H9 (cell line): ENCODE measurements around the gene DOCK10. TPM values are rescaled to one million over a fixed set of nuclear protein-coding genes. Genes with fewer than 3 reads are reported as not detected.

ENCODE experiments used
- DNase-seq: peaks from one replicate; pipeline ENCODE4 v3.0.0-alpha.2; 2017
- H2AFZ ChIP-seq: one replicate; pipeline ENCODE4 v1.6.1; 2013; ENCODE audit warnings: mild to moderate bottlenecking, low read length, control low read depth, moderate library complexity
- H2AK5ac ChIP-seq: 2 replicates; pipeline ENCODE4 v1.6.1; 2013; ENCODE audit warnings: low read length, control low read depth, mixed read lengths; ENCODE audit not compliant: insufficient read length
- H2BK120ac ChIP-seq: one replicate; pipeline ENCODE4 v1.6.1; 2013; ENCODE audit warnings: low read depth, mild to moderate bottlenecking, low read length, control low read depth, inconsistent platforms; ENCODE audit not compliant: poor library complexity, severe bottlenecking
- H2BK12ac ChIP-seq: 2 replicates; pipeline ENCODE4 v1.6.1; 2013; ENCODE audit warnings: low read length, control low read depth, mixed read lengths, low read depth; ENCODE audit not compliant: insufficient read length
- H2BK15ac ChIP-seq: 2 replicates; pipeline ENCODE4 v1.6.1; 2013; ENCODE audit warnings: low read depth, low read length, control low read depth
- H2BK20ac ChIP-seq: one replicate; pipeline ENCODE4 v1.6.1; 2013; ENCODE audit warnings: low read depth, mild to moderate bottlenecking, low read length, control low read depth, inconsistent platforms; ENCODE audit not compliant: poor library complexity, severe bottlenecking
- H2BK5ac ChIP-seq: 2 replicates; pipeline ENCODE4 v1.6.1; 2013; ENCODE audit warnings: low read length, control low read depth, mixed read lengths; ENCODE audit not compliant: insufficient read length
- H3K14ac ChIP-seq: 2 replicates; pipeline ENCODE4 v1.6.1; 2013; ENCODE audit warnings: low read length, control low read depth; ENCODE audit not compliant: insufficient read depth
- H3K18ac ChIP-seq: 2 replicates; pipeline ENCODE4 v1.6.1; 2013; ENCODE audit warnings: low read depth, mild to moderate bottlenecking, mixed read lengths, low read length, control low read depth; ENCODE audit not compliant: insufficient read length
- H3K23ac ChIP-seq: 2 replicates; pipeline ENCODE4 v1.6.1; 2013; ENCODE audit warnings: low read length, control low read depth, mixed read lengths, low read depth; ENCODE audit not compliant: insufficient read length
- H3K23me2 ChIP-seq: 2 replicates; pipeline ENCODE4 v1.6.1; 2013; ENCODE audit warnings: low read depth, mild to moderate bottlenecking, mixed read lengths, low read length, control low read depth; ENCODE audit not compliant: insufficient read length, poor library complexity, severe bottlenecking
- H3K27ac ChIP-seq: 2 replicates; pipeline ENCODE4 v1.5.1; 2013; ENCODE audit warnings: low read length, control low read depth, mixed read lengths, low read depth; ENCODE audit not compliant: insufficient read length
- H3K27me3 ChIP-seq: 2 replicates; pipeline ENCODE4 v1.6.1; 2013; ENCODE audit warnings: low read length, control low read depth, inconsistent platforms; ENCODE audit not compliant: insufficient read depth
- H3K4ac ChIP-seq: 2 replicates; pipeline ENCODE4 v1.6.1; 2013; ENCODE audit warnings: low read depth, mild to moderate bottlenecking, control low read depth, inconsistent platforms, low read length, moderate library complexity
- H3K4me1 ChIP-seq: 2 replicates; pipeline ENCODE4 v1.6.1; 2013; ENCODE audit warnings: low read length, control low read depth, inconsistent platforms; ENCODE audit not compliant: insufficient read depth
- H3K4me2 ChIP-seq: 2 replicates; pipeline ENCODE4 v1.6.1; 2013; ENCODE audit warnings: low read length, control low read depth, mixed read lengths; ENCODE audit not compliant: insufficient read length, insufficient read depth
- H3K56ac ChIP-seq: 2 replicates; pipeline ENCODE4 v1.6.1; 2013; ENCODE audit warnings: low read depth, mild to moderate bottlenecking, mixed read lengths, low read length, control low read depth; ENCODE audit not compliant: insufficient read length
- H3K79me1 ChIP-seq: 2 replicates; pipeline ENCODE4 v1.6.1; 2013; ENCODE audit warnings: low read depth, mild to moderate bottlenecking, moderate library complexity, low read length, control low read depth, inconsistent platforms; ENCODE audit not compliant: insufficient read depth, poor library complexity, severe bottlenecking
- H3K79me2 ChIP-seq: 2 replicates; pipeline ENCODE4 v1.6.1; 2013; ENCODE audit warnings: low read length, control low read depth, inconsistent platforms; ENCODE audit not compliant: insufficient read depth
- H3K9ac ChIP-seq: 2 replicates; pipeline ENCODE4 v1.6.1; 2013; ENCODE audit warnings: low read length, control low read depth, mixed read lengths; ENCODE audit not compliant: insufficient read length; ENCODE audit errors: extremely low read depth
- H3K9me3 ChIP-seq: one replicate; pipeline ENCODE4 v1.6.1; 2013; ENCODE audit warnings: low read depth, low read length, inconsistent platforms; ENCODE audit not compliant: control insufficient read depth
- H3T11ph ChIP-seq: one replicate; pipeline ENCODE4 v1.6.1; 2013; ENCODE audit warnings: mild to moderate bottlenecking, low read length, control low read depth, inconsistent platforms
- H4K20me1 ChIP-seq: one replicate; pipeline ENCODE4 v1.6.1; 2013; ENCODE audit not compliant: control insufficient read depth, insufficient read length, insufficient read depth
- H4K5ac ChIP-seq: 2 replicates; pipeline ENCODE4 v1.6.1; 2013; ENCODE audit warnings: low read depth, mild to moderate bottlenecking, mixed read lengths, low read length, control low read depth; ENCODE audit not compliant: insufficient read length
- H4K8ac ChIP-seq: replicated peaks from 2 replicates; pipeline ENCODE4 v1.6.1; 2013; ENCODE audit warnings: low read length, control low read depth, mixed read lengths, low read depth; ENCODE audit not compliant: insufficient read length
- H4K91ac ChIP-seq: 2 replicates; pipeline ENCODE4 v1.6.1; 2013; ENCODE audit warnings: low read depth, mild to moderate bottlenecking, moderate library complexity, mixed read lengths, low read length, control low read depth; ENCODE audit not compliant: insufficient read length
- H3K27ac Mint-ChIP-seq, 3 experiments: 2 replicates in 2 of 3; 3 replicates in 1 of 3; pipeline ENCODE4 v1.8.0; 2020 to 2021; ENCODE audit warnings: mixed read lengths in 3 of 3, mild to moderate bottlenecking in 1 of 3, moderate library complexity in 1 of 3
- H3K27me3 Mint-ChIP-seq: 2 replicates; pipeline ENCODE4 v1.8.0; 2021; ENCODE audit warnings: low read depth, mild to moderate bottlenecking, moderate library complexity, mixed read lengths
- H3K36me3 Mint-ChIP-seq, 3 experiments: 2 replicates in 2 of 3; 3 replicates in 1 of 3; pipeline ENCODE4 v1.8.0; 2020 to 2021; ENCODE audit warnings: low read depth in 3 of 3, mixed read lengths in 3 of 3; ENCODE audit not compliant: insufficient read depth in 1 of 3
- H3K4me1 Mint-ChIP-seq, 2 experiments: 2 replicates each; pipeline ENCODE4 v1.8.0; 2020; ENCODE audit warnings: mixed read lengths in 2 of 2
- H3K4me3 Mint-ChIP-seq, 2 experiments: 2 replicates in 1 of 2; 3 replicates in 1 of 2; pipeline ENCODE4 v1.8.0; 2020 to 2021; ENCODE audit warnings: mild to moderate bottlenecking in 2 of 2, mixed read lengths in 2 of 2, moderate library complexity in 1 of 2
- H3K9me3 Mint-ChIP-seq, 2 experiments: 2 replicates in 1 of 2; 3 replicates in 1 of 2; pipeline ENCODE4 v1.8.0; 2020; ENCODE audit warnings: mild to moderate bottlenecking in 2 of 2, mixed read lengths in 2 of 2, moderate library complexity in 1 of 2
- WGBS: extraction: QIAGEN DNeasy Blood & Tissue Kit; methylation state at CpG from one replicate; pipeline ENCODE4 v1.1.7; 2013; ENCODE audit warnings: missing lambda C conversion rate, low lambda C conversion rate, mixed read lengths; ENCODE audit not compliant: insufficient read length; ENCODE audit errors: extremely low coverage; 5-methylcytosine and 5-hydroxymethylcytosine counted together
- total RNA-seq: library from RNA; stranded (reverse); gene quantifications from 2 replicates; pipeline ENCODE4 v1.2.1, GENCODE V29; 2021
- TF ChIP-seq, protein P1 (sequence below): fragments of 200-600 bp; sonication (generic); conservative IDR thresholded peaks from 3 replicates; pipeline ENCODE4 v1.8.0; 2021; ENCODE audit warnings: antibody characterized with exemption, mild to moderate bottlenecking

The DOCK10 gene
- total RNA-seq, 1 experiment from 2014 or later, result 0.79 TPM

DNA sequence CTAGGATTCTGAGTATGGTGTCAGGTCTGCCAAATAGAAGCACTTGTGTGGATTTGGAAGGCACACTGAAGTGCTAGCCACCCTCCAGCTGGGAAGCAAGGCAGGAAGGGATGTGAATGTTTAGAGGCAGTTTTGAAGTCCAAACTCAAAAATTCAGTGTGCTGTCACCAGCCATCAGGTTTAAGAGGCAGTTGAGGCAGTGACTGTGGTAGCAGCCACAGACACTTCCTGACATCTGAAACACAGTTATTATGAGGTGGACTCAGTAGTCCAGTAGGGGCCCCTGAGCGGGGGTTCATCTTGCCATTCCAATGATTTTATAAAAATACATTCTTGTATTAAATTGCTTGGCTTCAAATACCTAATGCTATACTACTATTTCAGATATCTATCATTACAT, 13.4 kb upstream of the DOCK10 start:
- no peak overlapping the region for H3K18ac ChIP-seq
- H3K4me1 ChIP-seq, result no peaks in the 10 kb centered on the region
- no peak overlapping the region for H3K56ac ChIP-seq
- no peak overlapping the region for H3K14ac ChIP-seq
- no peaks in the 10 kb centered on the region for H3K79me1 ChIP-seq
- Mint-ChIP-seq H3K9me3 (peaks cover 0 to 6% of the 10 kb centered on the region in 2 experiments; a peak in 2 of 5 replicates), H3K36me3 (no peaks in the 10 kb centered on the region; a peak in 1 of 7 replicates), H3K4me3 (no peak overlapping the region), H3K4me1 (no peaks in the 10 kb centered on the region; a peak in 1 of 4 replicates), H3K27ac (no peak overlapping the region), H3K27me3 (no peaks in the 10 kb centered on the region)
- H3K9ac ChIP-seq, result no peak overlapping the region
- H2BK120ac ChIP-seq, result no peak overlapping the region
- no peak overlapping the region for H2BK15ac ChIP-seq
- no peaks in the 10 kb centered on the region for H3K9me3 ChIP-seq
- H2AFZ ChIP-seq, result no peak overlapping the region
- no peak overlapping the region for H3K23ac ChIP-seq
- H4K5ac ChIP-seq, result no peak overlapping the region
- H3K4ac ChIP-seq, result no peak overlapping the region
- H3K23me2 ChIP-seq, result no peaks in the 10 kb centered on the region
- no peak overlapping the region for H2BK5ac ChIP-seq
- WGBS, result no CpG with 5 or more reads among the region's 1 CpG
- no peak overlapping the region for H2AK5ac ChIP-seq
- no peak overlapping the region for H4K91ac ChIP-seq
- H4K20me1 ChIP-seq, result no peaks in the 10 kb centered on the region
- H2BK20ac ChIP-seq, result no peak overlapping the region
- H3K79me2 ChIP-seq, result no peaks in the 10 kb centered on the region
- TF ChIP-seq, protein P1, sequence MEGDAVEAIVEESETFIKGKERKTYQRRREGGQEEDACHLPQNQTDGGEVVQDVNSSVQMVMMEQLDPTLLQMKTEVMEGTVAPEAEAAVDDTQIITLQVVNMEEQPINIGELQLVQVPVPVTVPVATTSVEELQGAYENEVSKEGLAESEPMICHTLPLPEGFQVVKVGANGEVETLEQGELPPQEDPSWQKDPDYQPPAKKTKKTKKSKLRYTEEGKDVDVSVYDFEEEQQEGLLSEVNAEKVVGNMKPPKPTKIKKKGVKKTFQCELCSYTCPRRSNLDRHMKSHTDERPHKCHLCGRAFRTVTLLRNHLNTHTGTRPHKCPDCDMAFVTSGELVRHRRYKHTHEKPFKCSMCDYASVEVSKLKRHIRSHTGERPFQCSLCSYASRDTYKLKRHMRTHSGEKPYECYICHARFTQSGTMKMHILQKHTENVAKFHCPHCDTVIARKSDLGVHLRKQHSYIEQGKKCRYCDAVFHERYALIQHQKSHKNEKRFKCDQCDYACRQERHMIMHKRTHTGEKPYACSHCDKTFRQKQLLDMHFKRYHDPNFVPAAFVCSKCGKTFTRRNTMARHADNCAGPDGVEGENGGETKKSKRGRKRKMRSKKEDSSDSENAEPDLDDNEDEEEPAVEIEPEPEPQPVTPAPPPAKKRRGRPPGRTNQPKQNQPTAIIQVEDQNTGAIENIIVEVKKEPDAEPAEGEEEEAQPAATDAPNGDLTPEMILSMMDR, result no peak
- no peak overlapping the region for H3T11ph ChIP-seq
- no peak overlapping the region for H4K8ac ChIP-seq
- H3K27ac ChIP-seq, result no peak overlapping the region
- H3K4me2 ChIP-seq, result no peak overlapping the region
- H3K27me3 ChIP-seq, result no peaks in the 10 kb centered on the region
- DNase-seq, result no peak
- H2BK12ac ChIP-seq, result no peak overlapping the region
